HG03460 (cell line): ENCODE measurements around the gene EHBP1L1.
A peak's percentile ranks its signal among the peaks of the same experiment; 100 is the strongest.

Experiments
- ATAC-seq: cut with Tn5 transposase; IDR thresholded peaks from one replicate; pipeline ENCODE4 v1.9.1; 2021; ENCODE audit not compliant: unreplicated experiment

The EHBP1L1 gene

GRCh38 chr11:65613091-65613928 lies 37.5 kb downstream of the EHBP1L1 start:
- no peak for ATAC-seq

- ATAC-seq = peak; percentile 73
Measured at GRCh38 chr11:65615229-65615949, 39.5 kb downstream of the EHBP1L1 start, which contains the start of gene PCNX3. Gene PCNX3, plus strand, starts transcription at chr11:65615776. Its CDS starts 536 bp downstream, at chr11:65616312.

GRCh38 chr11:65615950-65616574 lies 40.2 kb downstream of the EHBP1L1 start:
- ATAC-seq = peak; percentile 2

GRCh38 chr11:65616575-65617001 lies 40.7 kb downstream of the EHBP1L1 start:
- no peak for ATAC-seq

- no peak for ATAC-seq
Measured at GRCh38 chr11:65617136-65617850, 41.4 kb downstream of the EHBP1L1 start.

- no peak for ATAC-seq
Measured at GRCh38 chr11:65617990-65618751, 42.3 kb downstream of the EHBP1L1 start.

GRCh38 chr11:65618763-65619162 lies 42.9 kb downstream of the EHBP1L1 start:
- no peak for ATAC-seq

GRCh38 chr11:65619281-65619928 lies 43.6 kb downstream of the EHBP1L1 start:
- ATAC-seq = no peak

GRCh38 chr11:65620666-65621065 lies 44.8 kb downstream of the EHBP1L1 start:
- no peak for ATAC-seq

- ATAC-seq = no peak
Measured at GRCh38 chr11:65621460-65621859, 45.6 kb downstream of the EHBP1L1 start.

GRCh38 chr11:65622011-65622410 lies 46.2 kb downstream of the EHBP1L1 start:
- ATAC-seq = no peak

GRCh38 chr11:65623177-65623576 lies 47.3 kb downstream of the EHBP1L1 start:
- no peak for ATAC-seq

- no peak for ATAC-seq
Measured at GRCh38 chr11:65623852-65624616, 48.2 kb downstream of the EHBP1L1 start.

GRCh38 chr11:65624931-65625627 lies 49.2 kb downstream of the EHBP1L1 start:
- ATAC-seq = no peak

- no peak for ATAC-seq
Measured at GRCh38 chr11:65625628-65626342, 49.9 kb downstream of the EHBP1L1 start.

- ATAC-seq = no peak
Measured at GRCh38 chr11:65627202-65627601, 51.3 kb downstream of the EHBP1L1 start.

- ATAC-seq = no peak
Measured at GRCh38 chr11:65629579-65629978, 53.7 kb downstream of the EHBP1L1 start.

- ATAC-seq = no peak
Measured at GRCh38 chr11:65630215-65630614, 54.4 kb downstream of the EHBP1L1 start.
